ENCODE results near the gene UMODL1. TPM values are rescaled to one million over a fixed set of nuclear protein-coding genes. Genes with fewer than 3 reads are reported as not detected.

Gene UMODL1
- total and polyA plus RNA-seq, 2 donors (not counting 3 experiments of a cell fraction or from before 2014, with no cell fraction given), result not detected

DNA sequence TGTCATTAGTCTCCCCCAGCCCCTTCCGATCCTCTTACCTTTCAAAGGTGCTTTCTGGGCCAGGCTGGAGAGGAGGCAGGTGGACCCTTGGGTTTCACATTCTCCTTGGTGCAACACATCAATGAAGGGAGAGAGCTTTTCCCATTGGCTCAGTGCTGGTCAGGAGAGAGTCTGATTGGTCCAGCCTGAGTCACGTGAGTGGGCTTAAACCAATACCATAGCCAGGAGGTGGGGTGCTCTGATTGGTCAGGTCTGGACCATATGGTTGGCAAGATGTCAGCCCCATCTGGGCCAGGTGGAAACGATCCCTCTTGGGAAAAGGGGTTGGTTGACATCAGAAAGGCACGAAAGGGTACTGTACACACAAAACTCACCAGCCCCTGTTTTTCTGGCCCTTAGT is 103.1 kb downstream of the UMODL1 start:
- Histone ChIP-seq H3K27ac (ENCODE audit: insufficient read depth, low read depth, low read length) (no peak overlapping the region), H3K4me1 (ENCODE audit: control insufficient read depth, extremely low read depth, insufficient read depth, low read length) (no peaks in the 10 kb centered on the region), H2AFZ (ENCODE audit: low read depth, low read length) (no peak overlapping the region), H3K4me3 (replicated peaks in 1 of 3; ENCODE audit: insufficient read depth in 1 of 3, low read depth in 1 of 3, low read length in 3 of 3) (no peak overlapping the region), H3K9me3 (replicated peaks; ENCODE audit: control insufficient read depth, insufficient read depth, low read length) (no peaks in the 10 kb centered on the region), H4K20me1 (replicated peaks; ENCODE audit: control insufficient read depth, extremely low read depth, insufficient read depth, low read length) (no peaks in the 10 kb centered on the region), H3K9ac (replicated peaks; ENCODE audit: extremely low read depth, insufficient read depth, low read length) (no peak overlapping the region), H3K36me3 (ENCODE audit: control insufficient read depth in 2 of 2, extremely low read depth in 1 of 2, insufficient read depth in 2 of 2, low read length in 2 of 2) (no peaks in the 10 kb centered on the region), H3K4me2 (ENCODE audit: insufficient read depth, low read length) (no peak overlapping the region), H3K9me1 (replicated peaks; ENCODE audit: control insufficient read depth, extremely low read depth, insufficient read depth, low read length) (no peaks in the 10 kb centered on the region), H3K79me2 (ENCODE audit: control insufficient read depth, insufficient read depth, low read length) (no peaks in the 10 kb centered on the region), H3K27me3 (ENCODE audit: control insufficient read depth in 2 of 2, insufficient read depth in 2 of 2, low read length in 2 of 2) (peaks cover 2 to 7% of the 10 kb centered on the region in 2 experiments)
- POLR2A ChIA-PET, result no interaction called here
- intact Hi-C loops (cut with micrococcal nuclease), result no loop called here
- no peak for TF ChIP-seq JUN (IDR thresholded peaks at IDR 0.05; ENCODE audit: borderline replicate concordance, insufficient read depth, insufficient read length, low read depth)
- TF ChIP-seq, protein P1, sequence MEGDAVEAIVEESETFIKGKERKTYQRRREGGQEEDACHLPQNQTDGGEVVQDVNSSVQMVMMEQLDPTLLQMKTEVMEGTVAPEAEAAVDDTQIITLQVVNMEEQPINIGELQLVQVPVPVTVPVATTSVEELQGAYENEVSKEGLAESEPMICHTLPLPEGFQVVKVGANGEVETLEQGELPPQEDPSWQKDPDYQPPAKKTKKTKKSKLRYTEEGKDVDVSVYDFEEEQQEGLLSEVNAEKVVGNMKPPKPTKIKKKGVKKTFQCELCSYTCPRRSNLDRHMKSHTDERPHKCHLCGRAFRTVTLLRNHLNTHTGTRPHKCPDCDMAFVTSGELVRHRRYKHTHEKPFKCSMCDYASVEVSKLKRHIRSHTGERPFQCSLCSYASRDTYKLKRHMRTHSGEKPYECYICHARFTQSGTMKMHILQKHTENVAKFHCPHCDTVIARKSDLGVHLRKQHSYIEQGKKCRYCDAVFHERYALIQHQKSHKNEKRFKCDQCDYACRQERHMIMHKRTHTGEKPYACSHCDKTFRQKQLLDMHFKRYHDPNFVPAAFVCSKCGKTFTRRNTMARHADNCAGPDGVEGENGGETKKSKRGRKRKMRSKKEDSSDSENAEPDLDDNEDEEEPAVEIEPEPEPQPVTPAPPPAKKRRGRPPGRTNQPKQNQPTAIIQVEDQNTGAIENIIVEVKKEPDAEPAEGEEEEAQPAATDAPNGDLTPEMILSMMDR (IDR thresholded peaks at IDR 0.05; ENCODE audit: extremely low read depth in 1 of 2, insufficient read depth in 1 of 2, low read depth in 1 of 2, low read length in 2 of 2), result no peak
- no peak for TF ChIP-seq GATA2 (IDR thresholded peaks at IDR 0.05; ENCODE audit: insufficient read depth, insufficient read length, low read depth, low read length)
- no peak for TF ChIP-seq POLR2AphosphoS5 (IDR thresholded peaks at IDR 0.05; ENCODE audit: insufficient read depth, low read depth, low read length)
- no peak for TF ChIP-seq EZH2 (IDR thresholded peaks at IDR 0.05; ENCODE audit: borderline replicate concordance, low read depth, low read length, severe bottlenecking)
- TF ChIP-seq MYC (IDR thresholded peaks at IDR 0.05; ENCODE audit: low read depth, low read length), result no peak
- CTCF ChIA-PET, result no interaction called here
- FAIRE-seq (no peak), DNase-seq (ENCODE audit: low read depth, low spot score) (no peak)
- BruUV-seq (replicated peaks), result no TSS peak
- dilution Hi-C loops (cut with MboI; ENCODE audit: extremely low pct_ligation_motif_present, low sequenced_read_pairs), result no loop called here

Measured in endothelial cell of umbilical vein (primary cell).